Measurements from ENCODE around the gene METTL13.

The METTL13 gene

DNA sequence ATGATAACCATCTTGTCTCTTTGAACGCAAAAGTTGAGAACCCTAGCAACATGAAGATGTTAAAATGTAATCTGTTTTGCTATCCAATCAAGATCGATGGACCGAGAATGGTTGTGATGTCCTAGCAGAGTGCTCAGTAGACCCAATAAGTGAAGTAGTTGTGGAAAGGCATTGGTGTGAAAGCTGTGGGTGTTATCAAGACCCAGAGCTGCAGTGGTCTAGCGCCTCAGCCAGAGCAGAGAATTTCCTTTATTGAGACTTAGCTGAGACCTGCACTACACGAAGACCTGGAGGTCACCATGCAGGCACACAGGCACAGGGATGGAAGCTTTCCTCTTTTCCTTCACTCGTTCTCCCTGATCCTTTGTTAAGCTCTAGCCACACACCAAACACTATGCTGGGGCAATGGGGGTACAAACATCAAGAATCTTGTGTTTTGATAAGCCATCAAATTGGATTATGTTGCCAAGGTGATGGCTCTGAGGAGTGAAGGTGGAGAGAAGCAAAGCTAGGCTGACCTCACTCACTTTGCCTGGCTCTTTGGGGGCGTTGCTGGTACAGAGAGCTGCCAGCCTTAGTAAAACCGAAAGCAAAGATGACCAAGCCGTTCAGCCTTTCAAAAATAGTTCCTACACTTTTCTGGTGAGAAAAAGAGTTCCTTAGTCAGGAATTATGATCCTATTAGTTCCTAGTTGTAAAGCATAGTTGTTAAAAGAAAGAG is 24.1 kb downstream of the METTL13 start:
- DNase-seq = peak; percentile 32

DNA sequence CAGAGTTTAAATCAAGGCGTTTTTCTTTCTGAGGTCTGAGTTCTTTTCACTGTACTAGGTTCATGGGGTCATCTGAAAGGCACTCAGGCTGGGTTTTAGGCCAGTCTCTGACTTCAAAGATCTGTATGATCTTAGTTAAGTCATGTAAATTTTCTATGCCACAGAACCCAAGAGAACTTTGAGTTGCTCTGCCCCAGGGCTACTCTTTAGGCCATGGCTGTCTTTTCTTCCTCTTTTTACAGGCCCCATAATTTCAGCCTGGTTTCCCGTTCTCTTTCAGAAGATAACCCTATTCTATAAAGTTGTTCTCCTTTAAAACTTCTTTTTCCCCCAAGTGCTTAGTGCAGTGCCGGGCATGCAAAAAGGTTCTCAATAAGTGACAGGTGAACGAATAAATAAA is 26.1 kb downstream of the METTL13 start:
- no peak for DNase-seq

DNA sequence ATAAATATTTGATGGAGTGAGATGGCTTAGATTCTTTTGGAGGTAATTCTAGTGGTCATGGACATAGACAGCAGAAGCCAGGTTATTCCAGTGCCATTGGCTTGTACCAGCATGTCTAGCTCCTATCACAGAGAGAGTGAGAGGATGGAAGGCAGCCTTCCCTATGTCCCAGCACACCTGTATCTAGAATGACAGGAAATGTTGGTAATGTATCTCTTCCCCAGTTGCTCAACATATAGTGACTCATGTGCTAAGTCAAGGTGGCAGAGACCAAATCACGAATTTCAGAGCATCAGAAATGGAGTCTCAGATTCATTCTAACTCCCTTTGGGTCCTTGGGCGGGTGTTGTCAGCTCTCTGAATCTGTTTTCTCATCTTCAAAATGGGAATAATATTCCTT is 28.4 kb downstream of the METTL13 start:
- DNase-seq = no peak

DNA sequence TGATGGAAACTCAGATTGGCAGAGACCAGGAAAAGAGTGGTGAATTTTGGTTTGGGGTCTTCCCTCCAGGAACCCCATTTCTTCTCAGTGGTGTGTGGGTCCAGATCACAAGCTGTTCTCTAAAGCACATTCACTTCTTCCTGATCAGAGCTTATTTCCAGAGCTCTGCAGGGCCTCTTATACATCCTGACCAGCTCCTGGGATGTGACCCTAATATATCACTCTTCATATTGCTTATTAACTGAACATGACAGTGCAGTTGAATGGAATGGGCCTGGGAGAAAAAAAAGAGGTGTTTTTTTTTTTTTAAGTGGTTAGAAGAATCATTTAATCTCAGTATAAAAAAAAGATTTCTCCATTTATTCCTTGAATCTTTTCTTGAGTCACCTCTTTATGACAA is 30.2 kb downstream of the METTL13 start:
- no peak for DNase-seq

DNA sequence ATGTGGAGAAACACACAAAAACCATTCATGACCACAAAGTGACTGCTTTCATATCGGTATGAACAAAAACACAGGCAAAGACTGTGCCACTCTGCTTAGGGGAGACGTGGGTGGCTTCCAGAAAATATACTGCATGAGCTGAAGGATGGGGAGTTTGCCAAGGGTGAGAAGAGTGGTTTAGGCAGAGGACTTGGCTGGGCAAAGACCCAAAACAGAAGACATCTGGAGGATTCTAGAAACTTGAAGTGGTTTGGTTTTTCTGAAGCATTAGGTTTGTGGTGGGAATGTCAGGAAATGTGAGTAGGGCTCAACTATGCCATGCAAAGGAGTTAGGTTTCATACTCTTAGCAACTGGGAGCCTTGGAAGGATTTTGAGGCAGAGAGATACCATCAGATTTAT is 33.2 kb downstream of the METTL13 start:
- DNase-seq = no peak

DNA sequence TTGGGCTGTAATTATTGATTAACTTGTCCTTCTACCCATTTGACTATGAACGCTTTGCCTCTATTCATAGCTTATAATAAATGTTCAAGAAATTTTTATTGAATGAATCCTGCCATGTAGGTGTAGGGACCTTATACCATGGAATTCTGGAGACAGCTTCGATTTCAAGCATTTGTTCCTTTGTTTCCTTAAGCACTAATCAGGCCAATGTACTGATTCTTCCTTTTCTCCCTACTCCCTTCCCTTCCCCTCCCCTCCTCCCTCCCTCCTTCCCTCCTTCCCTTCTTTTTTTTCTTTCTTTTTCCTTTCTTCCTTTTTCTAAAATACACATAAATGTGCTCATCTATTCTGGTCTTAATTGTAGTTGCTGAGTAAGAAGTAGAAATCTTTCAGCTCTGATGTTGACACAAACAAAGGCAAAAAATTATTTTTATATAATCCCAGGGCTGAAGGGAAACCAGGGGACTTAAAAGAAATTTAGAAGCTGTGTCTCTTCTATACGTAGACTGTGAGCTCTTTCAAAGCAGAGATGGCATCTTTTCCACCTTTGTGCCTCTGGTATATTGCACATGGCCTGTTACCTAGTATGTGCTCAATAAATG is 34.9 kb downstream of the METTL13 start:
- no peak for DNase-seq

DNA sequence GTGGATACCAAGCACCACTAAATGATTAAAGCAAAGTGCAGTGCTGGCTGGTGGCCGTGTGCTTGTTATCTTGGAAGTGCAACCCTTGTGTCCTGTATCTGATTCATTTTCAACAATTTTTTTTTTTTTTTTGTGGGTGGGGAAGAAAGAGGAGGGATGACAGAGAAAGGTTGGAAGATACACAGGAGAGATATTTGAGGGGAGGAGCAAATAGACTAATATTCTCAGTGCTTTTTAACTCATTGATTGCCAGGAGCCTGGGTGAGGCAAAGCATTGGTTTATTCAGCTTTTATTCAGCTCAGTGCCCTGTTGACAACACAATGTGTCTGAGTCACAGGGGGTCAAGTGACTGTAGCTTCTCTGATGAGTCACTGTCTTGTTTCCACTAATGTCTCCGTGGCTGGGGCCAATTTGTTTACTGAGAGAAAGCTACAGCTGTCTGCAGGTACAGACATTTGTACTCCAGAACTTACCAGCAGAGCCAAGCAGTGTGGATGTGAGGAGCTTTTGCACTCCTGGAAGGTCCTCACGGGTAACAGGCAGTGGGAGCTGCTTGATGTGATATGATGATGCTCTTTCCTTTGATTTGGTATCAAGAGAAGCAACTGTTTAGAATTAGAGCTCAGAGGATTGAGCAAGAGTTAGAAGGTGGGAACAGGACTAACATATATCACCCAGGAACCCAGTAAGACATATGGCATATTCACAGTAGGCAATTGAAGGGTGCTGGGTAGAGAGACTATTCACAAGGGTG is 36.2 kb downstream of the METTL13 start:
- DNase-seq = peak; percentile 57

DNA sequence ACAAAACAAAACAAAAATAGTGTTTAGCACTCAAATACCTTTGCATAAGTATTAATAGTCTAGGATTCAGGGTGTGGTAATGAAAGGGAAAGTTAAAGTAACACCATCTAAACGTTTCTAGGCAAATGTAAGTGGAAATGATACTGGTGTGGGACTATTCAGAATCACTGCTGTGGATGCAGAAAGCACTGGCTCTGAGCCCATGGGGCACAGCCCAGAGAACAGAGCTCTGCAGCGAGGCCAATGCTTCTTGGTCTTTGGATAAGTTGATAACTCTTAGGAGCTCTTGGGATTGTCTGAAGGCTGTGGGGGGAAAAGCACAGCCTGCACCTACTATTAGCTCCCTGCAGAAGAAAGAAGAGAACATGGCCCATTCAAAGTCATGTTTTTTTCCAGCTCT is 38.5 kb downstream of the METTL13 start:
- DNase-seq = no peak

DNA sequence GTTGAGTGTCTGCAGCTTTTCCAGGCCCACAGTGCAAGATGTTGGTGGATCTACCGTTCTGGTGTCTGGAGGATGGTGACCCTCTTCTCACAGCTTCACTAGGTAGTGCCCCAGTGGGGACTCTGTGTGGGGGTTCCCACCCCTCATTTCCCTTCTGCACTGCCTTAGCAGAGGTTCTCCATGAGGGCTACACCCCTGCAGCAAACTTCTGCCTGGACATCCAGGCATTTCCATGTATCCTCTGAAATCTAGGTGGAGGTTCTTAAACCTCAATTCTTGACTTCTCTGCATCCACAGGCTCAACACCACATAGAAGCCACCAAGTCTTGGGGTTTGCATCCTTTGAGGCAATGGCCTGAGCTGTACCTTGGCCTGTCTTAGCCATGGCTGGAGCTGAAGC is 45.5 kb downstream of the METTL13 start:
- no peak for DNase-seq

DNA sequence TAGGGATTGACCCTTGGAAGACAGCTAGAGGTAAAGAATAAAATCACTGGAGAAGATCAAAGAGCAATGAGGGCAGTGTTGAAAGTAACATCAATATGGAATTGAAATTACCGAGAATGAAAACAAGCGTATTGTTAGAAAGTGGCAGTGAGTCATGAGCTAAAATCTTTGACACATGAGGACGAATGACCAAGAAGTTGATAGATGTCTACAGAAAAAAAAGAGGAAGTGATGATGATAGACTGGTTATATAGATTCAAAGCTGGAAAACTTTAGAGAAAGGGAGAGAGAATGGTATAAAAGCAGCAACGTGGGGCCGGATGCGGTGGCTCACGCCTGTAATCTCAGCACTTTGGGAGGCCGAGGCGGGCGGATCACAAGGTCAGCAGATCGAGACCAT is 47.3 kb downstream of the METTL13 start:
- no peak for DNase-seq

DNA sequence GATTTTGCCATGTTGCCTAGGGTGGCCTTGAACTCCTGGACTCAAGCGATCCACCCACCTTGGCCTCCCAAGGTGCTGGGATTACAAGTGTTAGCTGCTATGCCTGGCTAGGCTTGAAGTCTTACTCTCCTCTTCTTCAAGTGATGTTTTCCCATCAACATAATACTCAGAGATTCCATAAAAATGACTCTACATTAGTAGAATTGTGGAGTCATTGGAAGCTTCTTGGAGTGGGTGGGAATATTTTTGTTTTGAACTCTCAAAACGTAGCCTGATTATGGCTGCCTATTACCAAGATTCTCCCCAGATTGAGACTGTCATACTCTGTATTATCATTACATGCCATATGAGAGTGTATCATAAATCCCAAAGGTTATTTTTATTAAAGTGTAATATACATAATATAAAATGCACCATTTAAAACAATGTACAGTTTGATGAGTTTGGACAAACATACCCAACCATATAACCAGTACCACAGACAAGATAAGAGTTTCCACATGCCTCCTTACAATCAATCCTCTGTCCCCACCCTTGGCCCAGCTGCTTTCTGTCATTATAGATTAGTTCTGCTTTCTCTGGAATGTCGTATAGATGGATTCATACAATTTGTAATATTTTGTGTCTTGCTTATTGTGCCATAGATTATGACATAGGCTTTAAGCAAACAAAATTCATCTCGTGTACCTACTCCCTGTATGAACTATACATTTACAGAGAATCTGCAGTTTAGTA is 51.8 kb downstream of the METTL13 start:
- DNase-seq = no peak

DNA sequence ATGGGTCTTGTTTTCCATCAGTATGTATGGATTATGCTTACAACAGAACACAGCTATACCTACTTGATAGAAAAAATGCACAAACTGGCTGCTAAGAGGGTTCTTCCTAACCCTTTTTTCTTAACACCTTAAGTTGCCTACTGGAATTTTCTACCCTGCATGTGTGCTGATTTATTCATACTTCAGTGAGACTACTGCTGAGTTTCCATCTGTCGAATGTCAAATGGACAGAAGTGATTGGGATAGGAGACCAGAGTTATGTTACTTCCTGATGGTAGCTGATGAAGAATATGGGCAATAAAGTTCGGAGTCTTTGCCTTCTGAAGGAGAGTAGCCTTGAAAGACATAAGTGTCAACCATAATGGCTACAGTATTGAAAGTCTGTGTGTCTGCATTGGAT is 53.4 kb downstream of the METTL13 start:
- DNase-seq = no peak

DNA sequence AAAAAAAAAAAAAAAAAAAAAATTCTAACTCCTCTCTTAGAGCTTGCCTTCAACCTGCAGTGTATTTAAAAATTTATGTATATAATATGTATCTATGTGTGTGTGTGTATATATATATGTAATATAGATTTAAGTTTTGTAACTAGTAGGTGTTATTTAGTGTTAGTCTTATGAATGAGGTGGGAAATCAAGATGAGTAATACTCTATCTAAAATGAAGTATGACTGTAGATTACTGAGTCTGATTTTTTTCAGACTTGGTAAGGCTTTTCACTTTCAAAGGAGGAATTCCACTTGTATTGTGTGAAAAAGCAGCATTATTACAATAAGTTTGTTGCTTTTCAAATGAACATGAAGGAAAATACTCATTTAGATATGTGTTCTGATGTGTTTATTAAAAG is 54.4 kb downstream of the METTL13 start:
- DNase-seq = no peak

DNA sequence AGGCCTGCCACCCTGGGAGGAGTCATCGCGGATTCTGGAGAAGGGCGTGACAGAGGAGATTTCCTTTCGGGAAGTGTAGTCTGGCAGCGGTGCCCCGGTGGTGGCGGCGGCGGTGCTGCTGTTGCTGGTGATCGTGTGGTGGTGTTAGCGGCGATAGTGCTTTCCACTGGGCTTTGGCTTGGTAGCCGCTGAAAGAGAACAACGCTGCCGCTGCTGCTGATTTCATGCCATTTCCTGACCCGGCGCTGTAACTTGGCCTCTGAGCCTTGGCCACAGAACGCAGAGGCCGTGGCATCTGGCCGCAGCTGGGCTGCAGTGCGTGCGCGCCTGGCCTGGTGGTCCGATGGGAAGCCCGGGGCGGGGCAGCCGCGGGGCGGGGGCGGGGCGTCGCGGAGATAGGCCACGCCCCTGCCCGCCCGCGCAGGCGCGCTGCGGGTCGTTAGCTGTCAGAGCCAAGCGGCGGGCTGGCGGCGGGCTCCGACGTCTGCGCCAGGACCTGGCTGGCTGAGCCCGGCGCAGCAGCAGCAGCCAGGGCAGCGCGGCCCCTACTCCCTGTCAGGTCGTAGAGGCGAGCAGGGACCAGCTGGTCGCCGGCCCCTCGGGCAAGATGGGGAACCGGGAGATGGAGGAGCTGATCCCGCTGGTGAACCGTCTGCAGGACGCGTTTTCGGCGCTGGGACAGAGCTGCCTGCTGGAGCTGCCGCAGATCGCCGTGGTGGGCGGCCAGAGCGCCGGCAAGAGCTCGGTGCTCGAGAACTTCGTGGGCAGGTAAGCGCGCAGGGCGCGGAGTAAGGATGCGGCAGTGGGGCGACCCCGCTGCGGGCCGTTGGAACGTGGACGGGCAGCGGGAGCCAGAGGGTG is 59.8 kb downstream of the METTL13 start, which contains the start of gene DNM3:
DNM3 (plus strand) TSS at position 449 of the 861 bp plus-strand sequence; CDS start at position 608, 159 bp downstream.
- DNase-seq = no peak

DNA sequence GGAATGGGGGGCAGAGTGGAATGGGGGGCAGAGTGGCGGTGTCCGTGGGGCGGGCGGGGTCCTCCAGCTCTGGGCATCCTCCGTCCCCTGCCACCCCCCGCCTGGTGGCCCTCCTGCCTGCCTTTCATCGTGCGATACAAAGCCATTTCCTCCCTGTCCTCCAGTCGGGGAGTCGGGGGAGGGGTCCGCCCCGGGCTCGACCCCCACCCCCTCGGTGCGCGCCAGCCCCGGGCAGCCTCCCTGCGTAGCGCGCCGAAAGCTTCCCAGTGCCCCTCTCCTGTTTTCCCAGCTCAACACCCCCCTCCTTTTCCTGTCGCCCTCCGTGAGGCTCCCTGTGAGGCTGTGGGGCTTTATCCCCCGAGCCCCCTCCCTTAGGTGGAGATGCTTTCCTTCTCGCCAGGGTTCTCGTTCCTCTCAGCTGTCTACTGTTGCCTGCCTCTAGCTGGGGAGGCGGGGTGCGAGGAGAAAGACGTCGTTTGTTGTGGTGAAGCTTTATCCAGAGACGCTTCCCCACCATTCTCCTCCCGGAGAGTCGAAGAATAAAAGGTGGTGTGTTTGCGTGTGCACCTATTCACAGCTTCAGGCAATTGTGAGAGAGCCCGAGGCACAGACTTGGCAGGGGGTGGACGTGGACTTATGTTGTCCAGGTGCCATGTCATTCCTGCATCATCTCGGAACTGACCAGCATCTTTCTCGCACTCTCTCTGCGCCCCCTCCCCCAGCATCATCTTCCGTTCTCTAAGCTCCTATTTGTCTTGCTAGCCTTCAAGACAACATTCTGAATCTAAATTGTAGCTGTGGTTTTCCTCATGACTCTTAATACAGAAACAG is 60.7 kb downstream of the METTL13 start:
- no peak for DNase-seq

DNA sequence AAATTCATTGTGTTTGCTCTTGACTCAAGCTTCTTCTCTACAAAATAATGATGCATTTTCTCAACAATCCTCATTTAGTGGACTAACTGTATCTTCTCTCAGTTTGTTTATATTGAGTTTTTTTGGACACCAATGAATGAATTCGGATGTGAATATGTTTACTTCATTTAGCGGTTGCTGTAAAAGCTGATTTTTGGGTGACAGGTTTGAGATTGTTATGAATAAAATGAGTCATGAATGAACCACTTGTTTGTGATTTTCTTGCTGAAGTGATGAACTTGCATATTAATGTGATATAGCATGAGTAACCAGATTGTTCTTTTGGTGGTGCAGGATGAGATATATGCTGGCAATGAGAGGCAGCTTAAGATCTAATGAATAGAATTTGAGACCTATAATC is 62.9 kb downstream of the METTL13 start:
- no peak for DNase-seq

DNA sequence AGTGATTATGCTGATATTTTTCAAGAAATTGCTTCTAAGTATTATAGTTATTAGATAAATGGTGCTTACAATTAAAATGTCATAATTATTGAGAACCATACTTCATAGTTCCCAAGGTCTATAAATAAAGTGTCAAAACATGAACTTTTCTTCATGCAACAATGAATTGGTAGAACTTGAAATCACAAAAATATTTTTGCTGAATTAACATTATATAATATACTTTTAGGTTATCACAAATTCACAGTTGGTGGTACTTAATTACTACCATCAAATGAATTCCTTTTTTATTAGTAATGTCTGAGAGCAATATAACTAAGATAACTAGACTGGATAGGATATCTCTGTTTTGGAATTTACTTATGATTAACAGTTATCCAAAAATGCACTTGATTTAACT is 64.5 kb downstream of the METTL13 start:
- DNase-seq = no peak
